Uterus (tissue), 2 donors: ENCODE measurements around the gene CHGA.

Experiments
- POLR2A ChIP-seq, 2 donors: fragments of 450-650 bp; IDR thresholded peaks; one replicate each; pipeline ENCODE4 v1.6.1; 2016; ENCODE audit warnings: antibody characterized with exemption in 2 of 2, mild to moderate bottlenecking in 1 of 2, moderate library complexity in 1 of 2
- TF ChIP-seq, protein P1 (sequence below), 4 experiments: fragments of 200-600 bp in 2 of 4; fragments of 450-650 bp in 2 of 4; sonication (generic) in 2 of 4; IDR thresholded peaks; one replicate each; pipeline ENCODE4 v1.5.1; 2016 to 2019; ENCODE audit warnings: antibody characterized with exemption in 4 of 4, mild to moderate bottlenecking in 2 of 4, moderate library complexity in 1 of 4

DNA sequence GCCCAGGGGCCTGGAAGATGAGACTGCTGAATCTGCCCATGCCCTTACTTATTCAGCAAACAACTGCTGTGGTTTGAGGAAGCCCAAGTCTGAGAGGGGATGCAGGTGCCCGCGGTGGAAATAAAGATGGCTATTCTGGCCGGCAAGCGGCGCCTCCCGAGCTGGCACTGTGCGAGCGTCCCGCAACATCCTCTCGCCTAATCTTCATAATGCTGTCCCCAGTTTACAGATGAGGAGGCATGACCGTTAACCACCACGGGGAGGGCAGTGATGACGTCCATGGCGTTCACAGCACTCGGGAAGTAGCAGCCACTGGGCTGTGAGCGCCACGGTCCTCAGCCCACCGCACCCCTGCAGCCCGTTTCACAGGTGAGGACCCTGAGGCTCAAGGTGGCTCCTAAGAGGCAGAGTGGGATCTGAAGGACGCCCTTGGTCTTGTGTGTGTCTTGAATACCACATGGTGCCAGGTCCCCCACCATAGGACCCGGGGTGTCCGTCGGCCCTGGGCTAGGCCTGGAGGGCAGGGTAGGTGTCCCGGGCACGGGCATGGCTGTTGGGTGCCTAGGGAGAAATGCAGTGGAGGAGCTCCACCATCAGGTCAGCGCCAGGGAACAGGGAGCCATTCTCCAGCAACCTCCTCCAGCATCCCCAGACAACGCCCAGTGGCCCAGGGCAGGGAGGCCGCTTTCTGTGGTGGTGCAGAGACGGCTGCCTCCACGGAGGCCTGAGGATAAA is 20.2 kb downstream of the CHGA start:
- TF ChIP-seq, protein P1, sequence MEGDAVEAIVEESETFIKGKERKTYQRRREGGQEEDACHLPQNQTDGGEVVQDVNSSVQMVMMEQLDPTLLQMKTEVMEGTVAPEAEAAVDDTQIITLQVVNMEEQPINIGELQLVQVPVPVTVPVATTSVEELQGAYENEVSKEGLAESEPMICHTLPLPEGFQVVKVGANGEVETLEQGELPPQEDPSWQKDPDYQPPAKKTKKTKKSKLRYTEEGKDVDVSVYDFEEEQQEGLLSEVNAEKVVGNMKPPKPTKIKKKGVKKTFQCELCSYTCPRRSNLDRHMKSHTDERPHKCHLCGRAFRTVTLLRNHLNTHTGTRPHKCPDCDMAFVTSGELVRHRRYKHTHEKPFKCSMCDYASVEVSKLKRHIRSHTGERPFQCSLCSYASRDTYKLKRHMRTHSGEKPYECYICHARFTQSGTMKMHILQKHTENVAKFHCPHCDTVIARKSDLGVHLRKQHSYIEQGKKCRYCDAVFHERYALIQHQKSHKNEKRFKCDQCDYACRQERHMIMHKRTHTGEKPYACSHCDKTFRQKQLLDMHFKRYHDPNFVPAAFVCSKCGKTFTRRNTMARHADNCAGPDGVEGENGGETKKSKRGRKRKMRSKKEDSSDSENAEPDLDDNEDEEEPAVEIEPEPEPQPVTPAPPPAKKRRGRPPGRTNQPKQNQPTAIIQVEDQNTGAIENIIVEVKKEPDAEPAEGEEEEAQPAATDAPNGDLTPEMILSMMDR (IDR thresholded peaks at IDR 0.05), result no peak
- no peak for TF ChIP-seq POLR2A (IDR thresholded peaks at IDR 0.05)
